HG03095 (cell line): ENCODE measurements around the gene SCG2.

Source experiments
- ATAC-seq: cut with Tn5 transposase; IDR thresholded peaks from one replicate; pipeline ENCODE4 v1.9.1; 2021; ENCODE audit warnings: moderate library complexity; ENCODE audit not compliant: unreplicated experiment

Gene SCG2, protein sequence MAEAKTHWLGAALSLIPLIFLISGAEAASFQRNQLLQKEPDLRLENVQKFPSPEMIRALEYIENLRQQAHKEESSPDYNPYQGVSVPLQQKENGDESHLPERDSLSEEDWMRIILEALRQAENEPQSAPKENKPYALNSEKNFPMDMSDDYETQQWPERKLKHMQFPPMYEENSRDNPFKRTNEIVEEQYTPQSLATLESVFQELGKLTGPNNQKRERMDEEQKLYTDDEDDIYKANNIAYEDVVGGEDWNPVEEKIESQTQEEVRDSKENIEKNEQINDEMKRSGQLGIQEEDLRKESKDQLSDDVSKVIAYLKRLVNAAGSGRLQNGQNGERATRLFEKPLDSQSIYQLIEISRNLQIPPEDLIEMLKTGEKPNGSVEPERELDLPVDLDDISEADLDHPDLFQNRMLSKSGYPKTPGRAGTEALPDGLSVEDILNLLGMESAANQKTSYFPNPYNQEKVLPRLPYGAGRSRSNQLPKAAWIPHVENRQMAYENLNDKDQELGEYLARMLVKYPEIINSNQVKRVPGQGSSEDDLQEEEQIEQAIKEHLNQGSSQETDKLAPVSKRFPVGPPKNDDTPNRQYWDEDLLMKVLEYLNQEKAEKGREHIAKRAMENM

DNA sequence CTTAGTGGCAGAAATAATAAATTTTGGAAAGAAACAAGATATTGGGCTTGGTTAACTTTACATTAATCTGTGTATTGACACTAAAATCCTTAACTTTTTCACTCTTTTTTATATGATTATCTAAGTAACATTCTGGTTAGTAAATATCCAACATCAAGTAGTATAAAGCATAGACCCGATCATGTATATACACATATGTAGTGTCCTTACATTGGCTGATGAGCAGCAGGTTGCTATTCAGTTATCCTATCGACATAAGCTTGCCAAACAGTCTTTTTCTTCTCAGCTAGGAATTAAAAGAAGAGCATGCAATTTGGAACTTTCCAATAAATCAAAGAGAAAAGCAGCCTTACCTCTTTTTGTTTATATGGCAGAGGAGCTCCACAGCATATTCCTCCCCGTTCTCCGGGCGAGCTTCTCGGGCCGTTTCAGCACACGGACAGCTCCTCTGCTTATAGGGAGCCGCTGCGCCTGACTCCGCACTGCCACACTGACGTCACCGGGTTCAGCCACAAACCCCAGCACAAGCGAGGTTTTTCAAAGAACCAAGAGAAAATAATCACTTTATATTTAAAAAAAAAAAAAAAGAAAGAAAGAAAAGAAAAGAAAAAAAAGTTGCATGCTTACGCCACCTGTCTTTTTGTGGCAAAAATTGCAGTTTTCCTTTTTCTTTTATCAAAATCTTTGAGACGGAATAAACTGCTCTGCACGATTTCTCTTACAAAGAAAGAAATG is at the start of gene SCG2:
SCG2 (minus strand) TSS at position 430 of the 735 bp plus-strand sequence. CDS start 3,079 bp downstream, outside the sequence.
- ATAC-seq = peak; percentile 92

DNA sequence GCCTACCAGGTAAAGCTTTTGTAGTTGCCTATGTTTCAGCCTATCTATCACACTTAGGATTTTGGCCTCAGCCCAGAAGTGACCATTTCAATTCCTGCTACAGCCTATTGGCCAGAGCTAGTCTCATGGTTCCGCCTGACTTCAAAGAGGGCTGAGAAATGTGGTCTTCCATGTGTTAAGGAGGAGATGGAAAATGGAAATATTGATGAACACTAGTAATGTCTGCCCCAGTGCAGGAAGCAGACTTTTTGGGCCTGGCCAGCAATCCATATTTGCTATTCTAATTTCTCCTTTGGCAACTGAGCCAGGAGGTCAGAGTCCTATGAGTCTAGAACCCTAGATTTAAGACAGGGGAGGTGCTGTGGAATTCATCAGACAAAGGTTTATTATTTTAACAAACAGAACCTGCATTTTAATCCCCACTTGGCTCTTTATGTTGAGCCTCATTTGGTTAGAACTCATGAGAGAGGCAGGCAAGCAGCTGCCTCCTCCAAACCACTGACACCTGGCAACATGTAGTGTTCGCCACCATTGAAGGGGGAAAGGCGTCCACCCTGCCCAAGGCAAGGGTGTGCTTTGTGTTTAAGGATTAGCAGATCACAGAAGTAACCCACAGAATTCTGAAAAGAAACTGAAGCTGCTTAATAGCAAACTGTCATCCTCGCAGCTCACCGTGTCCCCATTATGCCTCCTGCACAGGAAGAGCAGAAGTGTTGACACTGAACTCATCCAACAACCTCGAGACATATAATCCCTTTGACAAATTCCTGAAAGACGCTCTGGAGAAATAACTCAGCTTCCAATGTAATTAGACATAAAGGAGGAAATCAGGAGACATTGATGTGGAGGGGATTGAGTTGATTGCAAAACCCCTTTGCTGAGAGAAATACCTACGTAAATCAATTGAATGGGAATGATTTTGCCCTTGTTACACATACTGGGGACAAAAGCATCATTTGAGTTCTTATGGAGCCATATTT is 47.7 kb upstream of the SCG2 start:
- ATAC-seq = no peak

DNA sequence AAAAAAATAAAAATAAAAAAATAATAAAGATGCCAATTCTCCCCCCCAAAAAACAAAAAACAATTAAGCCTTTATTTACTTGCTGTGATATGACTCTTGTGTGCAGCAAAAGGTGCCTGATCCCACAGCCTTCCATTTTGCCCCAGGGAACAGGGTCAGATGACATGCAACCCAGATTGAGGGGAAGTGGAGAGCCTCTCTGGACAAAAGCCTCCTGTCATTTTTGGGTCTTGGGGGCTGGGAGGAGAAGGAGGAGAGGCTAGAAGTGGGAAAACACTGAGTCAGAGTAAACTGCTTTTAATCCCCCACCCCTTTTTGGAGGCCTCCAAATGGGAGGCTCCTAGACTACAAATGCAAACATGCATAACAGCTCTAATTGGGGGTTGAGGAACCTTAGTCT is 46.6 kb upstream of the SCG2 start:
- ATAC-seq = no peak

DNA sequence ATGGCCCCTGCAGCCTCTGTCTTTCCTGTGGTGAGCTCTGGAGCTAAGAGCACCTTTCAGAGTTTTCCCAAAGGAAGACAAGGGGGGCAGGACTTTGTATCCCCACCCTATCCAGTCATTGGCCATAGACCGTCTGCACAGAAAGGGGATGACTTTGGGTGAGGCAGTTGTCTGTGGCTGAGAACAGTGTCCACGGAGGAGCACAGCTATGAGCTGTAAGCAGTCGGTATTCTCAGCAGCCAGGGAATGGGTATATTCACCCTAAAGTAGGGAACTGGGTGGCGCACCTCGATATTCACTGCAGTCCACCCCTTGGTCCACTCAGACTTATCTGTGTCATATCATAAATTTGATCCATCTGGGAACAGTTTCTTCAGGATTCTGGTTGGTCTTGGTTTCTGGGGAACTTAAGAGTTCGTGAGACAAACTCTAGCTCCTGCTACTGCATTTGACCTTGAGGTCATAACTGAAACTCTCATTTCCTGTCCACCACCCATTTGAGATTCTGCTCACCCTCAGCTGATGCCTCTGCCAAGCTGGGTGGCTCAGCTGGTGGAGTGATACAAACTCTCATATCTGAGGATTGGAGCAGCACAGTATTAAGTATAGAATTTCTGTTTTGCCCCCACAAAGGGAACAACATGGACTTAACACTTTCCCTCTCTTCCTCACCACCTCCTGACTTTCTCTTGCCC is 45.2 kb upstream of the SCG2 start:
- peak; percentile 76 for ATAC-seq

DNA sequence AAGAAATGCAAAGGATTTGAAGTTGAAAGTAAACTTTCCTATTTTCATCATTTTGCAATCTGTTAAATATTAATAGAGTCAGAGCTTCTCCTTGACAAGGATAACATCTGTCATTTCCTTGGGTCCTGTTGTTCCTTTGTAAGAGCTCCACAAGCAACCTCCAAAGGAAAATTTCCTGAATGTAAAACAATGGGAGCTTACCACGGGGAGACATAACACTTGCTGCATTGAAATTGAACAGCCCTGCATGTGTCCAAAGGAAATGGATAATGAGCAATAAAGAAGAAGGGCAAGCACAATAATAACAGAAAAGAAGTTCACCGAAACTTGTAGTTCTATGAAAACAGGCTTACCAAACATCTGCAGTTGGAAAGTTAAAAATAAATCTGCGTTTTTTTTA is 42.0 kb upstream of the SCG2 start:
- ATAC-seq = no peak

DNA sequence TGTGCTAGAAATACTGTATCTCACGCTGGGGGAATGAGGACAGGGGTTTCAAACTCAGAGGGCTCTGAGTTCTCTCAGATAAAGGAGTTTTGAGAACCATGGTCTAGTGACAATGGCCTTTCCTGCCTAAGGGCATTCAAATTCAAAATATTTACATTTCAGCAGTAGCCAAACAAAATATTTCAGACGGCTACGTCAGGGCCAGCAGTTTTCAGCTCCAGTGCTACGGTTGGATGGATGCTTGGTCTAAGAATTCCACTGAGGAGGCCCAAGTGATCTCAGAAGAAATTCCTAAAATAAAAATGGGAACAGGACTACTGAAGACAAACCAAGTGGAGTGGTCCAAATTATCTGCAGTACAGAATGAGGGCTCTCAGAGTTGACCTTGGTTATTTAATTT is 41.1 kb upstream of the SCG2 start:
- no peak for ATAC-seq

DNA sequence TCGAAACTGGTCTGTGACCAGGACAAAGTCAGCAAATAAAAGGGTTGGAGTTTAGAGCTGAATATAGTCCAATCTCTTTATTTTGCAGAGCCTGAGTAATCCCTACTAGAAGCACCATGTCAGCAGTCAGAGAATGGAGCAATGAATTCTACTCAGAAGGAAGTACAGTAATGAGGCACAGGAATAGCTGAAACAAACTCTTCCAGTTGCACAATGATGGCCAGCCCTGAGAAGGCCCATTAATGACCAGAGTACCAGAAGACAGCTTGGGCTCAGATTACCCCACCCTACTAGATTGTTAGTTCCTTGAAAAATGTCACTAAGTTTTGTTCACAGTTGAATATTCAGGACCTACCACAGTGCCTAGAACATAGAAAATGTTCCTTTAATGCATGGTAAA is 40.3 kb upstream of the SCG2 start:
- ATAC-seq = no peak

DNA sequence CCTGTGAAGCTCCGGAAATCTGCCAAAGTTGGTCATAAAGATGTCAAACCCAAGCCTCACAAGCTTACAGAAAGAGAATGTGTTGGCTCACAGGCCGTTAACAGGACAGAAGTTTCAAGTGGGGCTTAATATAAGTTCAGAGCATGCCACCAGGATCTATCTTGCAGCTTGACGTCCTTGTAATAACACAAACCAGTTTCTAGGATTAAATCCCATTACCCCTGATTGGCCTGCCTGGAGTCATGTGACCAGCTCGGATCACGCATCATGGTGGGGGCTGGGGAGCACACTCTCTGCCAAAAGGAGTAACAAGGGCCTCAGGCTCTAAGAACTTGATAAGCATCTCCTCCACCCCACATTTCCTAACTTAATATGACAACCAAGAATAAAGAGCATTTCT is 38.9 kb upstream of the SCG2 start:
- ATAC-seq = no peak

DNA sequence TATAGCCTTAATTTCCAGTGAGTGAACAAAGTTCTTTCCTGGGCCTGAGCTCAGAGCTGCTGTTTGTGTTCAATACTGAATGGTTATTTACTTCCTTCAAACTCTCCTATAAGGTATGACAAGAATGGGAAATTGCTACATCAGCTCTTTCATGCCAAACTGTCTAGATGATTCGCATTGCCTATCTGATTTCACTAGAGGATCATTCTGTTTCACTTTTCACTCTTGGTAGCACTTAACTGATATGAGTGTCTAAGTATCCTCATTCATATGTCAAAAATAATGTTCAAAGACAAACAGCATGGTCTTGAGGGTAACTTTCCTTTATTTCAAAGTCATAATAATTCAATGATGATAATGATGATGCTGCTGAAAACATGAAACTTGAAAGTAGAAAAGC is 32.9 kb upstream of the SCG2 start:
- ATAC-seq = no peak

DNA sequence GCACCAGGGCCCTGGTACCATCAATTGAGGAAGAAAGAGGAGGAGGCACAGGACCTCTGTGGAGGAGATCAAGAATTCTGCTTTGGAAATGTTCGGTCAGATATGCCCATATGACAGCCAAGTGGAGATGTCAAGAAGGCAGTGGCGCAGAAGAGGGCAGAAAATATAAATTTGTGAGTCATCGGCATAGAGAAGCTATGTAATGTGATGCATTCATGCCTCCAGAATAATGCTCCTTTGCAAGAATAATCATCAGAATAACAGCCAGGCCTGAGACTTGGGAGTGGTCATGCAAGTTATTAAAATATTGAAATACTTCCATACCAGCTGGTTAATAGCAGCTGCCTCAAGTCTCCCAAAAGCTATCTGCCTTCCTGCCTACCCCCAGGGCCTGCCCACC is 32.1 kb upstream of the SCG2 start:
- ATAC-seq = no peak

DNA sequence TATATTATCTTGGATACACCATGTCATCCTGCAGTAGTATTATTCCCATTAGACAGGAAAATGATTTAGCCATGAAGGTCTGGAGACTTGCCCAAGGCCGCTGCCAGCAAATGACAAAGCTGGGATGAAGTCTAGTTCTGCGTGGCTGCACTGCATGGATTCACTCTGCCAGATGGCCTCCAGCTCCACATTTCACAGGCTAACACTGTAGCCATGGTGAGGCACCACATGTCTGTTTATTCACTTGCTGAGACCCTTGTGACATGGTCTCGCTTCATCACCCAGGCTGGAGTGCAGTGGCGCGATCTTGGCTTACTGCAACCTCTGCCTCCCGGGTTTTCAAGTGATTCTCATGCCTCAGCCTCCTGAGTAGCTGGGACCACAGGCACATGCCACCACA is 31.5 kb upstream of the SCG2 start:
- no peak for ATAC-seq

DNA sequence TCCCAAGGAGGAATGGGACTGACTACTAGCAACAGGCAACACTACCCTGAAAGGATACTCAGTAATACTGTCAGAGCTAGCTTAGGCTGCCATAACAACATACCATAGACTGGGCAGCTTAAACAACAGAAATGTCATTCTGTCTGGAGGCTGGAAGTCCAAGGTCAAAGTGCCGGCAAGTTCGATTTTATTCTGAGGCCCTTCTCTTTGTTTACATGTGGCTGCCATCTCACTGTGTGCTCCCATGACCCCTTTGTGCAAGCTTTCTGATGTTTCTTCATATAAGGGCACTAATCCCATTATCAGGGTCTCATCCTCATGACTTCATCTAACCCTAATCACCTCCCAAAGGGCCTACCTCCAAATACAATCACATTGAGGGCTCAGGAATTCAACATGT is 30.7 kb upstream of the SCG2 start:
- ATAC-seq = no peak

DNA sequence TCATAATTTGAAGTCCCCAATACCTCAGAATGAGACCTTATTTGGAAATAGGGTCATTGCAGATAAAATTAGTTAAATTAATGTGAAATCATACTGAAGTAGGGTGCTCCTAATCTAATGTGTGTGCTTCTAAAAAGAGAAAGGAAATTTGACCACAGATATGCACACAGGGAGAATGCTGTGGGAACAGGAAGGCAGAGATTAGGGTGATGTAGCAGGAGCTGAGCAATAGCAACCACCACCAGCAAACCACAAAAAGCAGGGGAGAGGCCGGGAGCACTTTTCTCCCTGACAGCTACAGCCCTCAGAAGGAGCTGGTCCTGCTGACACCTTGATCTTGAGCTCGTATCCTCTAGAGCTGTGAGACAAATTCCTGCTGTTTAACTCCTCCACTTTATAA is 24.6 kb upstream of the SCG2 start:
- no peak for ATAC-seq

DNA sequence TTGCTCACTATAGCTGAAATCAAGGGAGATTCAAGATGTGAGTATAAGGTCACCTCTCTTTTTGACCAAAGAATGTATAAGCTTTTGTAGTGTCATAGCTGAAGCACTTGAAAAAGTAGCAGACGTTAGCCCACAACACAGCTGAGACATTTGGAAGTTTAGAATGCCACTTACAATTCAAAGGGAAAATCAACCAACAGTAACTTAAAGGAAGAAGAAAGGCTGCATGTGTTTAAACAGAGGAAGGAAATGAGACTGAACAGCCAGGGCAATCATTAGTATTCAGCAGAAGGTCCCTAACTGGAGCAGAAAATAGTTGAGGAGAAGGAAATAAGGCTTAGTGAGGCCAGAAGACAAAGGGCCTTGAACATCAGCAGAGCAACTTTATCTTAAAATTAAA is 23.5 kb upstream of the SCG2 start:
- no peak for ATAC-seq

DNA sequence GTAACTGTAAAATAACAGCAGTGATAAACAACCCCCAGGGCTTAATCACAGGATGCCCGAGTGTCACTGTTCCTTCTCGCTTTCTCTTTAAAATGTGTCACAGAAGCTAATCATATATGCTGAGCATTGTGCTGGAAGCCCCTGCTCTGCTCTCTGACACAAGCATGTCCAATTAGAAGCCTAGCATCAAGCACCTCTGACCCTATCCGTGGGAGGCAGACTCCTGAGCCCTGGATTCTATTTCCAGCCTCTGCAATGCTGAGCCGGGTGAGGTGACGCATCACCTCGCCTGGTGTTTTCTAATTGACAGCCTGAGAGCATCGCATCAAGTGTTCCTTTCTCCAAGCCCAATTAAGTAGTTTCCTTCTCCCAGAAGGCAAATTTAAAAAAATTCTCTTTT is 19.7 kb upstream of the SCG2 start:
- no peak for ATAC-seq

DNA sequence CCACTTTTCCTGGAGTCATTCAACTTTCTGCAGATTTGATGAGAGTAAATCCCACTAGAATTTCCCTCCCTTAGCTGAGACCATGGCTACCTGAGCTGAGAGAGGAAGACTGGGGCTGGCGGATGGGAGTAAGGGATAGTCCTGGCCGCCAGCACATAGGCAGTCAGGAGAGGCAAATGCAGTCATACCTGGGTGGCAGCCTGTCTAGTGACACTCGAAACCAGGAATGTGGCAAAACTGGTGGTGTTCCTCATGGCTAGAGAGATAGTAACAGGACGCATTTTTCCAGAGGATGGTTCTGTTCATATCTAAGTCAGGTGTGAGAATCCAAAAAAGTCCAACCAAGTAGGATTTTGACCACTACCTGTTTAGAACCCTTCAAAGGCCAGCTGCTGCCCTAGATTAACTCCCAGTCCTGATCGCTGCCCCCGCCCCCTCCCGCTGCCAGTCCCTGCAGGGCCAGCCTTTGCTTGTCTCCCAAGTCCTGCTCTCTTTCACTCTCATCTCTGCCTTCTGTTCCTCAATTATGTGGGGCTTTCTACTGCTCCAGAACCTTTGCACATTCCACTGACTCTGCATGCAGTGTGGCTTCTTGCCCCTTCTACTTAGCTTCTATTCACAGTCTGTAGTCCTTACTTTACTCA is 17.4 kb upstream of the SCG2 start:
- no peak for ATAC-seq

DNA sequence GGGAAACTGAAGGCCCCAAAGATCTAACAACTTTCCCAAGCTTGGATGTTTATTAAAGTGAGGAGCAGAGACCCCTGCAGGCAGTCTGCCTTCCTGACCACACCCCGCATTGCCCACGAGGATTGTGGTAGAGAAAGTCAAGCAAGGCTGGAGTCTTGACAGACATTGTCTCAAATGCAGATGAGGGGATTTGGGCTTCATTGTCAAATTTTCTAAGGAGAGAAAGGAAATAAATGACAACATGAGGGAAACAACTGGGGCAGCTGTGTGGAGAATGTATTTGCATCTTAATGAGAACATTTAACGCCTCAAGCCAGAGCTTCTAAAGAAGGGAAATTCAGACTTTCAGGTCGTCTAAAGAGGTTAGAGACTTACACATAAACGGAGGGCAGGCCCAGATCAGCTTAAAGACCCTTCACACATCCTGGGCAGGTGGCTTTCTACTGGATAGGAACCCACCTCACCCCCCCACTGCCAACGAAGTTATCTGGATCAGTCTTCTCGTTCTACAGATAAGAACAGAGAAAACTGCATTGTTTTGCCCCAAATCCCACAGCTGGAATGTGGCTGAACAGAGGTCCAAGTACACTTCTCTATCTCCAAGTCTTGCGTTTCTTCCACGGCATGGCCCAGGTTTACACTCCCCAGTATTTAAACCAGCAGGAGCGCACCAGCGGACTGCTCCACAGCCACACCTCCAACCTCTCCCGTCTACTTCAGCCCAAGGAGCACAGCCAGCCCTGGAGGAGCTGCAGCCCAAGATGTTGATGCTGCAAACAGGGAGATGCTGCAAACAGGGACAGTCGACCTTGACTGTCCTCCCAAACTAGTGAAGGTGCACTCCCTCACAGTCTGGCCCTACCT is 16.2 kb upstream of the SCG2 start:
- ATAC-seq = no peak

DNA sequence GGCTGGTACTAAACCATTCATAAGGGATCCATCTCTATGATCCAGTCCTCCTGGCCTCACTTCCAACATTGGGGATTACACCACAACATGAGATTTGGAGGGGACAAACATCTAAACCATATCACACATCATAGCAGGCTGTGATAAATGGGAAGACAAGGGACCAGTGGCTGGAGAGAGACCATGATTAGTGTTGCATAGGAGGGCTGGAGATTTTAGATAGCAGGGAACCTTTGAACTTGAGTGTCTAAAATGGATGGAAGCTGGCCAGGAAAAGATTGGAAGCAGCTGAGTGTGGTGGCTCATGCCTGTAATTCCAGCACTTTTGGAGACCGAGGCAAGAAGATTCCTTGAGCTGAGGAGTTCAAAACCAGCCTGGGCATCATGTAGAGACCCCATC is 12.4 kb upstream of the SCG2 start:
- ATAC-seq = no peak
